T-helper 1 cell treated with Interleukin-12 subunit alpha and Interleukin-12 subunit beta and Interleukin-4 antibody, amounts not matched to agents 30 μg/mL and 1 μg/mL, for 36 hours (primary cell): ENCODE data around the gene SCAPER.
"Not testable (repeated sequence)": the region's sequence is repeated elsewhere in the genome, so short reads cannot be mapped to it uniquely, and the experiment has no call there.

Source experiments
- H3K27ac Mint-ChIP-seq: one replicate; pipeline ENCODE4 v1.8.0; 2021; ENCODE audit warnings: mild to moderate bottlenecking, mixed read lengths
- H3K27me3 Mint-ChIP-seq: one replicate; pipeline ENCODE4 v1.8.0; 2021; ENCODE audit warnings: low read depth, mixed read lengths
- H3K36me3 Mint-ChIP-seq: one replicate; pipeline ENCODE4 v1.8.0; 2021; ENCODE audit warnings: low read depth, mixed read lengths
- H3K4me1 Mint-ChIP-seq: one replicate; pipeline ENCODE4 v1.8.0; 2021; ENCODE audit warnings: low read depth, mixed read lengths
- H3K4me3 Mint-ChIP-seq: one replicate; pipeline ENCODE4 v1.8.0; 2021; ENCODE audit warnings: mild to moderate bottlenecking, moderate library complexity, mixed read lengths
- H3K9me3 Mint-ChIP-seq: one replicate; pipeline ENCODE4 v1.8.0; 2021; ENCODE audit warnings: mixed read lengths

SCAPER gene

DNA sequence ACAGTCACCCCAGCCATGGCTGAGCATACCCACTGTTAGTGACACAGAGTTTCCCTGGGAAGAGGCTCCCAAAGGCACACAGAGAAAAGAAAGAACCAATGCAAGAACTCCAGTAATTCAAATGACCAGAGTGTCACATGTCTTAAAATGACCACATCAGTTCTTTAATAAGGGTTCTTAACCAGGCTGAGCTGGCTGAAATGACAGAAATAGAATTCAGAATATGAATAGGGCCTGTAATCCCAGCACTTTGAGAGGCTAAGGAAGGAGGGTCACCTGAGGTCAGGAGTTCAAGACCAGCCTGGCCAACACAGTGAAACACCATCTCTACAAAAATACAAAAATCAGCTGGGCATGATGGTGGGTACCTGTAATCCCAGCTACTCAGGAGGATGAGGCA lies 54.8 kb downstream of the SCAPER start:
- Mint-ChIP-seq H3K36me3 (peaks cover 54% of the 10 kb centered on the region), H3K9me3 (peaks cover 42% of the 10 kb centered on the region)
- H3K27me3 Mint-ChIP-seq, H3K27ac Mint-ChIP-seq, H3K4me1 Mint-ChIP-seq, H3K4me3 Mint-ChIP-seq: not testable (repeated sequence)

DNA sequence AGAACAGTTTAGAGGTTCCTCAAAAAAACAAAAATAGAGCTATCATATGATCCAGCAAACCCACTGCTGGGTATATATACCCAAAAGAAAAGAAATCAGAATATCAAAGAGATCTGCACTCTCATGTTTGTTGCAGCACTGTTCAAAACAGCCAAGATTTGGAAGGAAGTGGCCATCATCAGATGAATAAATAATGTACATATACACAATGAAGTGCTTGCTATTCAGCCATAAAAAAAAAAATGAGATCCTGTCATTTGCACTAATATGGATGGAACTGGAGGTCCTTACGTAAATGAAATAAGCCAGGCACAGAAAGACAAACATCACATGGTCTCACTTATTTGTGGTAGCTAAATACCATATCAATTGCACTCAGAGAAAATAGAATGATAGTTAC lies 58.4 kb downstream of the SCAPER start:
- Mint-ChIP-seq H3K4me1 (peaks cover 2% of the 10 kb centered on the region), H3K27ac (no peak overlapping the region), H3K9me3 (peaks cover 16% of the 10 kb centered on the region), H3K36me3 (peaks cover 23% of the 10 kb centered on the region), H3K27me3 (no peaks in the 10 kb centered on the region), H3K4me3 (no peak overlapping the region)

DNA sequence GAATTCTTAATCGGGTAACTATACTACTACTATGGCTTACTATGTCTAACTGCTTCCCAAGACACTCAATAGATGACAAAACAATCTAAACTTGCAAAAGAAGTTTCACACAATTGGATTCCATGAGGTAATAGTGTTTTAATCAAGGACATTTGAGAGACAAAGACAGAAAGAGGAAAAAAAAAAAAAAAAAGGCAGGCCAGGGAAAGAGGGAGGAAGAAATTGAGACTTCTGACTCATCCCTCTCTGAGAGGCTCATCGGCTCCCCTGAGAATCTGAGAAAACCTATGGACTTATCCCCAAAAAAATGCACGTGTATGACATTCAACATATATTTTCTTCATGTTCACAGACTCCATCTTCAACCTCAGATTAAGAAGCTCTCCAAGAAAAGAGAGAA lies 61.0 kb downstream of the SCAPER start:
- Mint-ChIP-seq H3K36me3 (peaks cover 3% of the 10 kb centered on the region), H3K27me3 (no peaks in the 10 kb centered on the region), H3K27ac (no peak overlapping the region), H3K9me3 (no peaks in the 10 kb centered on the region), H3K4me3 (no peak overlapping the region), H3K4me1 (peaks cover 2% of the 10 kb centered on the region)

DNA sequence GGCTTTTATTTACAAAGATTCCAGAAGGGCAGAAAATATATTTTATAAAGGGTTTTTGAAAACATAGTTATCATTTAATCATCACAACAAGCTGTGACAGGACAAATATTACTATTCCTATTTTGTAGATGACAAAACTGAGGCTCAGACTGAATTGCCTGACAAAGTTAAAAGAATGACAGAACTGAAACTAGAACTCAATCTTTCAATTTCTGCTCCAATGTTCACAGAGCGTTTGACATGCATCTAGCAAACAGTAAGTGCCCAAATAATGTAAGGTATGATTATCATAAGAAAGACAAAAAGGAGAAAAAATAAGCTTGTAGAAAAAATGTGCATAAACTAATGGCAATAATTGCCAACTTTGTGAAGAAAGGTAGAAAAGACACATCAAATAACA lies 61.9 kb downstream of the SCAPER start:
- peaks cover 2% of the 10 kb centered on the region for H3K4me1 Mint-ChIP-seq
- no peak overlapping the region for H3K4me3 Mint-ChIP-seq
- no peaks in the 10 kb centered on the region for H3K9me3 Mint-ChIP-seq
- no peaks in the 10 kb centered on the region for H3K27me3 Mint-ChIP-seq
- H3K27ac Mint-ChIP-seq: no peak overlapping the region
- peaks cover 4% of the 10 kb centered on the region for H3K36me3 Mint-ChIP-seq

DNA sequence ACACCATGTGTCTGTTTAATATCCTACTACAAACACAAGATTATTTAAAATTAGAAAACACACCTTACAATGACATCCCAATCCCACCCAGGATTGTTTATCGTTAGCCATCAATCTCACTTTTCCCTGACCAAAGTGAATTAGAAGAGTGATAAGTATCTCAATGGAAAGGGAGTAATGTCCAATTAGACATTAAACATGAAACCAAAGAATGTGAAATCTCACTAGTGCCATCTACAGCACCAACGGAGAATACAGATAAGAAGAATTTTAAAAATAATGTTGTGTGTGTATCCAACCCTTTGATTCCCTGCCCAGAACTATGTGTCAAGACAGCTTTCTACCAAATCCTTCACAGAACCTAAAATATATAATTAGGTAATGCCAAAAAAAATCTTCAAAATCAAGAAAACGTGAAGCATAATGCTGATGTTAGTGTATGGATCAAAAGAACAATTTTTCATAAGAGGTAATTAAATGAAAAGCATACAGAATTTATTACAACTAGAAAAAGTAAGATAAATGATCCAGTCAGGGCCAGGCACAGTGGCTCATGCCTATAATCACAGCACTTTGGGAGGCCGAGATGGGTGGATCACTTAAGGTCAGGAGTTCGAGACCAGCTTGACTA lies 64.2 kb downstream of the SCAPER start:
- H3K27me3 Mint-ChIP-seq: no peaks in the 10 kb centered on the region
- peaks cover 2% of the 10 kb centered on the region for H3K4me1 Mint-ChIP-seq
- H3K27ac Mint-ChIP-seq: no peak overlapping the region
- peaks cover 7% of the 10 kb centered on the region for H3K36me3 Mint-ChIP-seq
- peaks cover 9% of the 10 kb centered on the region for H3K9me3 Mint-ChIP-seq
- H3K4me3 Mint-ChIP-seq: no peak overlapping the region

DNA sequence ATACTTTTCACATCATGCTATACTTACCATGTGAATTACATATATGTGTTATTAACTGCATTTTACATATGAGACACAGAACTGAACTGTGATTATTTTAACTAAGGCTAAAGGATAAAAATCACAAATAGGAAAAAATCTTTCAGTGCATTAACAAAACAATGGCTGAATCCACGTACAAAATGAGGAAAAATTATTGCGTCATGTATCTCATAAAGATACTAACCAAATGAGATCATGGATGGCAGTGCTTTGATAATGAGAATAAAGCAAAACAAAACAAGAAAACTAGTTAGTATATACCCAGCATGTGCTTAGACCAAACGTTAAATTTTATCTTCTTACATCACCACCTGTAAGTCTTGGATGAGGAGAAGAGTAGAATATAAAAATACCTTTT lies 66.0 kb downstream of the SCAPER start:
- H3K4me1 Mint-ChIP-seq: peaks cover 2% of the 10 kb centered on the region
- H3K9me3 Mint-ChIP-seq: peaks cover 20% of the 10 kb centered on the region
- no peak overlapping the region for H3K27ac Mint-ChIP-seq
- no peaks in the 10 kb centered on the region for H3K27me3 Mint-ChIP-seq
- peaks cover 14% of the 10 kb centered on the region for H3K36me3 Mint-ChIP-seq
- H3K4me3 Mint-ChIP-seq: no peak overlapping the region

DNA sequence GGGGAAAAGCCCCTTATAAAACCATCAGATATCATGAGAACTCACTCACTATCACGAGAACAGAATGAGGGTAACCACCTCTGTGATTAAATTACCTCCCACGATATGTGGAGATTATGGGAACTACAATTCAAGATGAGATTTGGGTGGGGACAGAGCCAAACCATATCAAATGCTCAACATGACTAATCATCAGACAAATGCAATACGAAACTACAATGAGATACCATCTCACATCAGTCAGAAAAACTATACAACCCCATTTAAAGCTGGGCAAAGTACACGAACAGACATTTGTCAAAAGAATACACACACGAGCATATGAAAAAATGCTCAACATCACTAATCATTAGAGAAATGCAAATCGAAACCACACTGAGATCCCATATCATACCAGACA lies 67.7 kb downstream of the SCAPER start:
- H3K36me3 Mint-ChIP-seq: peaks cover 24% of the 10 kb centered on the region
- no peak overlapping the region for H3K4me3 Mint-ChIP-seq
- H3K9me3 Mint-ChIP-seq: peaks cover 30% of the 10 kb centered on the region
- H3K27me3 Mint-ChIP-seq: no peaks in the 10 kb centered on the region
- peaks cover 1% of the 10 kb centered on the region for H3K4me1 Mint-ChIP-seq
- no peak overlapping the region for H3K27ac Mint-ChIP-seq

DNA sequence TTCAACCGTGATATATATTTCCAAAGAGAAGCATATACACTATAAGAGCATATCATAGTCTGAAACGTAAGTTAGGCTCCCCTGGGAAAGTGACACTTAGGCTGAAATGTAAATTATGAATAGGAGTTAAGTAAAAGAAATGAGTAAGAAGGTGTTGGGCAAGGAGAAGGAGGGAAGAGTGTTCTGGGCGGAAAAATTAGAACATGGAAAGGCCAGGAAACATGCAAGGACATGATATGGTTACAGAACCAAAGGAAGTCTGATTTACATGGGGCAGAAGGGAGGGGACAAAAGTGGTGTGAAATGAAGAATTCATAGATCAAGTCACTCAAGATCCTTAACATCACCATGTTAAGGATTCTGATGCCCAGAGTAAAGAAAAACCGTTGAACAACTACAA lies 75.2 kb downstream of the SCAPER start:
- H3K27me3 Mint-ChIP-seq: no peaks in the 10 kb centered on the region
- H3K27ac Mint-ChIP-seq: no peak overlapping the region
- peaks cover 19% of the 10 kb centered on the region for H3K36me3 Mint-ChIP-seq
- peaks cover 18% of the 10 kb centered on the region for H3K9me3 Mint-ChIP-seq
- no peak overlapping the region for H3K4me3 Mint-ChIP-seq
- peaks cover 1% of the 10 kb centered on the region for H3K4me1 Mint-ChIP-seq

DNA sequence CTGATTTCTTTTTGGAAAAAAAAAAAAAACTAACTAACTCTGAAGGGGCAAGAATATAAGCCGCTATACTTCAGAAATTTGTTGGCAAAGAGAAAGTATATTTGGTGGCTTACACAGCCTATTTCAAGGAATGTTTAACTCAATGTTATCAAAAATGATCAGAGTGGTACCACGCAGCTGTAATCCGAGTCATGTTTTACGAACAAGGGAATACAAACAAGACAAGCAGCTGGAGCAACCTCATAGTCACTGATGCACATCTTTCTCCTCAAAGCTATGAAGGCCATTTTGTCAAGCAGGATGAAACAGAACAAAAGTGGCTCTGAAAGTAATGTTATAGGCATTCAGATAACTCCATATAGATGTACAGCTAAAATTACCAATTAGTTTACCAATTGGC lies 81.2 kb downstream of the SCAPER start:
- H3K36me3 Mint-ChIP-seq: peaks cover 12% of the 10 kb centered on the region
- no peak overlapping the region for H3K4me3 Mint-ChIP-seq
- H3K9me3 Mint-ChIP-seq: no peaks in the 10 kb centered on the region
- H3K27me3 Mint-ChIP-seq: no peaks in the 10 kb centered on the region
- no peak overlapping the region for H3K27ac Mint-ChIP-seq
- peaks cover 7% of the 10 kb centered on the region for H3K4me1 Mint-ChIP-seq

DNA sequence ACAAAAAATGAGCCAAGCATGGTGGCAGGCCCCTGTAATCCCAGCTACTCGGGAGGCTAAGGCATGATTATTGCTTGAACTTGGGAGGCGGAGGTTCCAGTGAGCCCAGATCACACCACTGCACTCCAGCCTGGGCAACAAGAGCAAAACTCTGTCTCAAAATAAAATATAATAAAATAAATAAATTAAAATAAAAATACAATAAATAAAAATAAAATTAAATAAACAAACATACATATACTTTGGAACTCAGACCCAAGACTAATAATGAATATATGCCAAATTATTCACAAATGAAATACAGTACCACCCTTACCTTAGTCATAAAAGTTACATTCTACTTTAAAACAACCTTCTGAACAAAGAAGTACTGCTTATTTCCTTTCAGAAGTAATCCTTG lies 81.8 kb downstream of the SCAPER start:
- Mint-ChIP-seq H3K27me3 (no peaks in the 10 kb centered on the region), H3K4me3 (no peak overlapping the region), H3K36me3 (peaks cover 12% of the 10 kb centered on the region), H3K27ac (no peak overlapping the region), H3K4me1 (peaks cover 7% of the 10 kb centered on the region), H3K9me3 (no peaks in the 10 kb centered on the region)

DNA sequence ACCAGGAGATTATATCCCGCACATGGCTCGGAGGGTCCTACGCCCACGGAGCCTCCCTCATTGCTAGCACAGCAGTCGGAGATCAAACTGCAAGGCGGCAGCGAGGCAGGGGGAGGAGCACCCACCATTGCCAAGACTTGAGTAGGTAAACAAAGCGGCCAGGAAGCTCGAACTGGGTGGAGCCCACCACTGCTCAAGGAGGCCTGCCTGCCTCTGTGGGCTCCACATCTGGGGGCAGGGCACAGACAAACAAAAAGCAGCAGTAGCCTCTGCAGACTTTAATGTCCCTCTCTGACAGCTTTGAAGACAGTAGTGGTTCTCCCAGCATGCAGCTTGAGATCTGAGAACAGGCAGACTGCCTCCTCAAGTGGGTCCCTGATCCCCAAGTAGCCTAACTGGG lies 86.2 kb downstream of the SCAPER start:
- not testable (repeated sequence) for H3K27ac Mint-ChIP-seq, H3K27me3 Mint-ChIP-seq, H3K9me3 Mint-ChIP-seq
- H3K36me3 Mint-ChIP-seq: peaks cover 11% of the 10 kb centered on the region
- peaks cover 10% of the 10 kb centered on the region for H3K4me1 Mint-ChIP-seq
- peak overlapping the region; percentile 59 for H3K4me3 Mint-ChIP-seq

DNA sequence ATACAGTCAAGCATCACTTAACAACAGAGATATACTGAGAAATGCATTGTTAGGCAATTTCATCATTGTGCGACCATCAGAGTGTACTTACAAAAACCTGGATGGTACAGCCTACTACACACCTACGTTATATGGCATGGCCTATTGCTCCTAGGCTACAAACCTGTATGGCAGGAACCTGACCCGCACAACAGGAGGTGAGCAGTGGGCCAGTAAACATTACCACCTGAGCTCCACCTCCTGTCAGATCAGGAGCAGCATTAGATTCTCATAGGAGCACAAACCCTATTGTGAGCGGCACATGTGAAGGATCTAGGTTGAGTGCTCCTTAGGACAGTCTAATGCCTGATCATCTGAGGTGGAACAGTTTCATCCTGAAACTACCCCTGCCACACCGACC lies 89.7 kb downstream of the SCAPER start:
- peaks cover 10% of the 10 kb centered on the region for H3K4me1 Mint-ChIP-seq
- H3K9me3 Mint-ChIP-seq: peaks cover 3% of the 10 kb centered on the region
- peaks cover 8% of the 10 kb centered on the region for H3K36me3 Mint-ChIP-seq
- no peak overlapping the region for H3K4me3 Mint-ChIP-seq
- no peak overlapping the region for H3K27ac Mint-ChIP-seq
- H3K27me3 Mint-ChIP-seq: no peaks in the 10 kb centered on the region

DNA sequence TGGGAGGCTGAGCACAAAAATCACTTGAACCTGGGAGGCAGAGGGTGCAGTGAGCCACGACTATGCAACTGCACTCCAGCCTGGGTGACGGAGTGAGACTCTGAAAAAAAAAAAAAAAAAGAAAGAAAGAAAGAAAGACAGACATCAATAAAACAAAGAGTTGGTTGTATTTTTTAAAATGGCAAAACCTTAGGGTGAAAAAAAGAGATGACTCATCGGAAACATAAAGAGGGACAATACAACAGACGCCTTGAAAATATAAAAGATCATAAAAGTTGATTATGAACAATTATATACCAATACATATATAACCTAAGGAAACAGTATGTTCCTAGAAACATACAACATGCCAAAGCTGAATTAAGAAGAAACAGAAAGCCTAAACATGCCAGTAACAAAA lies 92.8 kb downstream of the SCAPER start:
- H3K9me3 Mint-ChIP-seq: peaks cover 3% of the 10 kb centered on the region
- no peak overlapping the region for H3K4me3 Mint-ChIP-seq
- no peaks in the 10 kb centered on the region for H3K27me3 Mint-ChIP-seq
- H3K27ac Mint-ChIP-seq: no peak overlapping the region
- peaks cover 2% of the 10 kb centered on the region for H3K4me1 Mint-ChIP-seq
- peaks cover 13% of the 10 kb centered on the region for H3K36me3 Mint-ChIP-seq

DNA sequence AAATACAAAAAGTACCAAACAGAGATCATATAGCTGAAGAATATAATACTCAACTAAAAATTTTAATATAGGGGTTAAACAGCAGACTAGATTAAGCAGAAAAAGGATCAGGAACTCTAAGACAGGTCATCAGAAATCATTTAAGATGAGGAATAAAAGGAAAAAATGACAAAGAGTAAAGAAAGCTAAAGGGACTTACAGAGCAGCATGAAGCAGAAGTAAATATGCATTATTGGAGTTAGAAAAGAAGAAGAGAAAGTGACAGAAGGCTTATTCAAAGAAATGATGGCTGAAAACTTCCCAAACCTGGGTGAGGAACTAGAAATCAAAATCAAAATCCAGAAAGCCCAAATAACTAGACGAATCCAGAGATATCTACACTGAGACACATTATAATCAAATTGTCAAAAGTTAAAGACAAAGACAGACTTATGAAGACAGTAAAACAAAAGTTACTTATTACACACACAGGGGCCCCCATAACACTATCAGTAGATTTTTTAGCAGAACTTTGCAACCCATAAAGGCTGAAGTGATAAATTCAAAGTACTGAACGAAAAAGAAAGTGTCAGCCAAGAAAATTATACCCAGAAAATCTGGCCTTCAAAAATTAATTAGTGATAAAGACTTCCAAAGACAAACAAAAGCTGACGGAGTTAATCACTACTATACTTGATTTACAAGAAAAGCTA lies 95.6 kb downstream of the SCAPER start:
- Mint-ChIP-seq H3K9me3 (peaks cover 3% of the 10 kb centered on the region), H3K4me3 (no peak overlapping the region), H3K27me3 (no peaks in the 10 kb centered on the region), H3K27ac (no peak overlapping the region), H3K36me3 (peaks cover 13% of the 10 kb centered on the region), H3K4me1 (peaks cover 4% of the 10 kb centered on the region)

DNA sequence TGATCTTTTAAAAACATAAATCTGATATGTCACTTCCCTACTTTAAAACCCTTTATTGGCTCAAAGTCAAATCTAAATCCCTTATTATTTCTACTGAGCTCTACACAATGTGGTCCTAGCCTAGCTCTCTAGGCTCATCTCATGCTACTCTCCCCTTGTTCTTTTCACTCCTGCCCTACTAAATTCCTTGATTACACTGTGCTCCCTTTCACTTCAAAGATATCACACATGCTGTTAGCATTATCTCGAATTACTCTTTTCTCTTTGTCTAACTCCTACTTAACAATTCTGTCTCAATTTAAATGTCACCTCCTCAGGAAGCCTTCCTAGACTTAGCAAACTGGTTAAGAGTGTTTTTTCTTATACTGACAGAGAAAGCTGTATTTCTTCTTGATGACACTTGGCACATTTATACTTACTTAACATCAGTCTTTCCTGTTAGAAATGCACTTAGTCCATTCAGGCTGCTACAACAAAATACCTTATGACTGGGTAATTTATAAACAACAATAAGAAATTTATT lies 102.0 kb downstream of the SCAPER start:
- H3K9me3 Mint-ChIP-seq: no peaks in the 10 kb centered on the region
- peaks cover 2% of the 10 kb centered on the region for H3K4me1 Mint-ChIP-seq
- H3K27ac Mint-ChIP-seq: no peak overlapping the region
- H3K4me3 Mint-ChIP-seq: no peak overlapping the region
- H3K27me3 Mint-ChIP-seq: no peaks in the 10 kb centered on the region
- H3K36me3 Mint-ChIP-seq: peaks cover 12% of the 10 kb centered on the region
